Sigmoid colon (tissue), 7 donors: ENCODE results near the gene CDC42EP2. TPM values are rescaled to one million over a fixed set of nuclear protein-coding genes. Genes with fewer than 3 reads are reported as not detected.

ENCODE experiments used
- DNase-seq: peaks from one replicate; pipeline ENCODE4 v3.0.0-alpha.2; 2019
- H3K27ac ChIP-seq, 4 donors: fragments of 200-600 bp; sonication (generic); one replicate each; pipeline ENCODE4 v1.5.1; 2016 to 2019; ENCODE audit warnings: mild to moderate bottlenecking in 1 of 4
- H3K27me3 ChIP-seq, 3 donors: fragments of 200-600 bp; sonication (generic); one replicate each; pipeline ENCODE4 v1.5.1; 2019; ENCODE audit warnings: mild to moderate bottlenecking in 1 of 3
- H3K36me3 ChIP-seq, 4 donors: fragments of 200-600 bp; sonication (generic); one replicate each; pipeline ENCODE4 v1.5.1; 2016 to 2019
- H3K4me1 ChIP-seq, 4 donors: fragments of 200-600 bp; sonication (generic); one replicate each; pipeline ENCODE4 v1.5.1; 2017 to 2019
- H3K4me3 ChIP-seq, 4 donors: fragments of 200-600 bp; sonication (generic); one replicate each; pipeline ENCODE4 v1.5.1; 2017 to 2019; ENCODE audit warnings: mild to moderate bottlenecking in 2 of 4, moderate library complexity in 1 of 4
- H3K9me3 ChIP-seq, 4 donors: fragments of 200-600 bp in 3 of 4; sonication (generic) in 3 of 4; one replicate each; pipeline versions ENCODE4 v1.5.1 to v1.6.1; 2013 to 2019
- CTCF ChIP-seq, 4 experiments: fragments of 450-650 bp in 3 of 4; fragments of 200-600 bp in 1 of 4; IDR thresholded peaks; one replicate each; pipeline ENCODE4 v1.5.1; 2016 to 2019; ENCODE audit warnings: antibody characterized with exemption in 4 of 4, mild to moderate bottlenecking in 3 of 4, moderate library complexity in 2 of 4
- EP300 ChIP-seq, 4 donors: sonication (generic); formaldehyde crosslinking; IDR thresholded peaks; one replicate each; pipeline ENCODE4 v1.6.1; 2017; ENCODE audit warnings: antibody characterized with exemption in 4 of 4
- POLR2A ChIP-seq, 2 donors: fragments of 450-650 bp; IDR thresholded peaks; one replicate each; pipeline ENCODE4 v1.6.1; 2016; ENCODE audit warnings: antibody characterized with exemption in 2 of 2, mild to moderate bottlenecking in 2 of 2, moderate library complexity in 2 of 2
- POLR2AphosphoS5 ChIP-seq, 4 donors: sonication (generic); formaldehyde crosslinking; IDR thresholded peaks; one replicate each; pipeline ENCODE4 v1.6.1; 2017; ENCODE audit warnings: antibody characterized with exemption in 4 of 4
- WGBS, 2 donors: extraction: QIAGEN DNeasy Blood & Tissue Kit; methylation state at CpG; one replicate each; pipeline ENCODE4 v1.1.7; 2013; 5-methylcytosine and 5-hydroxymethylcytosine counted together
- intact Hi-C: fragments of 100-400 bp; cut with DNase I; formaldehyde crosslinking; loops from one replicate; pipeline ENCODE4 v1.15.1; 2023
- polyA plus RNA-seq, 3 donors: library from polyadenylated mRNA; stranded (reverse); fragments of 200-250 nt; gene quantifications; one replicate each; pipeline ENCODE4 v1.2.3, GENCODE V29; 2013
- total RNA-seq, 4 donors: library from RNA; depleted of rRNA; stranded (reverse); fragments of >200 nt; gene quantifications; one replicate each; pipeline ENCODE4 v1.1.0, GENCODE V29; 2016
- donor health status: healthy with polysubstance abuse.
- donor health status: Bipolar disorder and iron deficiency.
- donor health status: healthy.

CDC42EP2 gene
- total and polyA plus RNA-seq, 7 donors, result 8.8 to 29.1 (median 14.4) TPM

- Histone ChIP-seq H3K27me3 (no peaks in the 10 kb centered on the region), H3K4me3 (no peak overlapping the region), H3K27ac (no peak overlapping the region), H3K4me1 (peaks cover 0 to 4% (median 4%) of the 10 kb centered on the region in 4 donors), H3K36me3 (no peaks in the 10 kb centered on the region), H3K9me3 (no peaks in the 10 kb centered on the region)
- no peak for DNase-seq
- TF ChIP-seq EP300 (IDR thresholded peaks at IDR 0.05) (no peak), POLR2A (IDR thresholded peaks at IDR 0.05) (no peak), POLR2AphosphoS5 (IDR thresholded peaks at IDR 0.05) (no peak), CTCF (IDR thresholded peaks at IDR 0.05) (no peak)
- WGBS, 2 donors, result 86 to 92% methylated on average over 6 of the region's 6 CpGs
- intact Hi-C loops, result loop anchor here (10.0 kb wide), 1 partner anchor 242 kb away; no protein-coding TSS in a partner anchor
Measured at GRCh38 chr11:65362966-65363365, 48.3 kb downstream of the CDC42EP2 start.

- intact Hi-C loops, result loop anchor here (10.0 kb wide), 1 partner anchor 241 kb away; no protein-coding TSS in a partner anchor
- H3K27me3 ChIP-seq, result no peaks in the 10 kb centered on the region
- H3K27ac ChIP-seq, result no peak overlapping the region
- peaks cover 0 to 4% (median 4%) of the 10 kb centered on the region in 4 donors for H3K4me1 ChIP-seq
- H3K4me3 ChIP-seq, result no peak overlapping the region
- no peak for DNase-seq
- TF ChIP-seq CTCF (IDR thresholded peaks at IDR 0.05), result no peak
- no peaks in the 10 kb centered on the region for H3K36me3 ChIP-seq
- no peaks in the 10 kb centered on the region for H3K9me3 ChIP-seq
- WGBS, 2 donors, result 81 to 85% methylated on average over 3 of the region's 3 CpGs
Measured at GRCh38 chr11:65363770-65364169, 49.1 kb downstream of the CDC42EP2 start.

GRCh38 chr11:65366340-65366773 is 51.7 kb downstream of the CDC42EP2 start:
- DNase-seq, result no peak
- Histone ChIP-seq H3K9me3 (no peaks in the 10 kb centered on the region), H3K27ac (no peak overlapping the region), H3K36me3 (no peaks in the 10 kb centered on the region), H3K4me3 (no peak overlapping the region), H3K4me1 (peaks cover 0 to 4% (median 4%) of the 10 kb centered on the region in 4 donors), H3K27me3 (no peaks in the 10 kb centered on the region)
- 1 to 5% methylated on average over 4 of the region's 4 CpGs for WGBS, 2 donors
- intact Hi-C loops, result loop anchor here (2.0 to 10.0 kb wide), 2 partner anchors 144 to 238 kb away; no protein-coding TSS in a partner anchor
- TF ChIP-seq POLR2AphosphoS5 (IDR thresholded peaks at IDR 0.05) (no peak), CTCF (IDR thresholded peaks at IDR 0.05) (peak; percentile 65 to 89 (median 72))

- no peak for DNase-seq
- no peaks in the 10 kb centered on the region for H3K9me3 ChIP-seq
- no peak overlapping the region for H3K27ac ChIP-seq
- TF ChIP-seq POLR2AphosphoS5 (IDR thresholded peaks at IDR 0.05) (no peak), POLR2A (IDR thresholded peaks at IDR 0.05) (no peak), EP300 (IDR thresholded peaks at IDR 0.05) (no peak), CTCF (IDR thresholded peaks at IDR 0.05) (no peak)
- H3K4me1 ChIP-seq, result peaks cover 0 to 4% (median 4%) of the 10 kb centered on the region in 4 donors
- no peaks in the 10 kb centered on the region for H3K27me3 ChIP-seq
- H3K36me3 ChIP-seq, result no peaks in the 10 kb centered on the region
- intact Hi-C loops, result no loop called here
- 85 to 92% methylated on average over 6 of the region's 6 CpGs for WGBS, 2 donors
- no peak overlapping the region for H3K4me3 ChIP-seq
Measured at GRCh38 chr11:65370659-65371049, 56.0 kb downstream of the CDC42EP2 start.

Other genes starting within 250 kb of the CDC42EP2 start
- 1 to 10 TPM in 2 of 4 donors, under 1 TPM in 1, not detected in 1; 0.33 to 7.5 (median 3.3) TPM for gene CDCA5, start 230.8 kb upstream of the CDC42EP2 start, total RNA-seq
- 10 to 100 TPM in 1 of 3 donors, 1 to 10 TPM in 2; 1.2 to 21.5 (median 6.0) TPM for gene CDCA5, start 230.8 kb upstream of the CDC42EP2 start, polyA plus RNA-seq
- gene ZFPL1, start 230.6 kb upstream of the CDC42EP2 start, total RNA-seq, result 10 to 100 TPM; 26.1 to 38.8 (median 36.9) TPM
- 10 to 100 TPM; 48.6 to 61.5 (median 52.9) TPM for gene ZFPL1, start 230.6 kb upstream of the CDC42EP2 start, polyA plus RNA-seq
- 100 to 1,000 TPM; 211 to 752 (median 281) TPM for gene VPS51, start 218.7 kb upstream of the CDC42EP2 start, total RNA-seq
- gene VPS51, start 218.7 kb upstream of the CDC42EP2 start, polyA plus RNA-seq, result 100 to 1,000 TPM in 2 of 3 donors, 10 to 100 TPM in 1; 86.2 to 180 (median 108) TPM
- gene TM7SF2, start 203.0 kb upstream of the CDC42EP2 start, total RNA-seq, result 10 to 100 TPM; 15.6 to 20.3 (median 17.5) TPM
- 10 to 100 TPM in 2 of 3 donors, 1 to 10 TPM in 1; 3.6 to 43.2 (median 10.2) TPM for gene TM7SF2, start 203.0 kb upstream of the CDC42EP2 start, polyA plus RNA-seq
- 10 to 100 TPM; 13.6 to 16.3 (median 15.0) TPM for gene ZNHIT2, start 197.2 kb upstream of the CDC42EP2 start, total RNA-seq
- 10 to 100 TPM in 1 of 3 donors, 1 to 10 TPM in 2; 8.3 to 12.7 (median 9.6) TPM for gene ZNHIT2, start 197.2 kb upstream of the CDC42EP2 start, polyA plus RNA-seq
- 1,000 to 10,000 TPM; 1,235 to 1,561 (median 1,347) TPM for gene FAU, start 192.7 kb upstream of the CDC42EP2 start, total RNA-seq
- gene FAU, start 192.7 kb upstream of the CDC42EP2 start, polyA plus RNA-seq, result 1,000 to 10,000 TPM in 2 of 3 donors, 100 to 1,000 TPM in 1; 811 to 1,178 (median 1,151) TPM
- 100 to 1,000 TPM in 1 of 4 donors, 10 to 100 TPM in 3; 41.5 to 104 (median 72.4) TPM for gene MRPL49, start 192.5 kb upstream of the CDC42EP2 start, total RNA-seq
- gene MRPL49, start 192.5 kb upstream of the CDC42EP2 start, polyA plus RNA-seq, result 10 to 100 TPM; 63.7 to 76.3 (median 69.8) TPM
- gene SYVN1, start 180.3 kb upstream of the CDC42EP2 start, total RNA-seq, result 10 to 100 TPM; 17.1 to 36.0 (median 24.3) TPM
- 10 to 100 TPM in 1 of 3 donors, 1 to 10 TPM in 2; 5.1 to 43.5 (median 7.2) TPM for gene SYVN1, start 180.3 kb upstream of the CDC42EP2 start, polyA plus RNA-seq
- not detected for gene SPDYC, start 144.6 kb upstream of the CDC42EP2 start, total RNA-seq
- not detected for gene SPDYC, start 144.6 kb upstream of the CDC42EP2 start, polyA plus RNA-seq
- 100 to 1,000 TPM in 3 of 4 donors, 10 to 100 TPM in 1; 84.5 to 193 (median 133) TPM for gene CAPN1, start 132.9 kb upstream of the CDC42EP2 start, total RNA-seq
- 100 to 1,000 TPM; 156 to 245 (median 210) TPM for gene CAPN1, start 132.9 kb upstream of the CDC42EP2 start, polyA plus RNA-seq
- gene POLA2, start 52.9 kb upstream of the CDC42EP2 start, total RNA-seq, result 1 to 10 TPM; 3.6 to 8.8 (median 4.8) TPM
- 10 to 100 TPM in 1 of 3 donors, 1 to 10 TPM in 2; 4.6 to 13.4 (median 5.4) TPM for gene POLA2, start 52.9 kb upstream of the CDC42EP2 start, polyA plus RNA-seq
- 10 to 100 TPM; 28.5 to 51.2 (median 40.5) TPM for gene DPF2, start 19.0 kb downstream of the CDC42EP2 start, total RNA-seq
- gene DPF2, start 19.0 kb downstream of the CDC42EP2 start, polyA plus RNA-seq, result 10 to 100 TPM; 13.8 to 25.4 (median 14.1) TPM
- gene TIGD3, start 39.9 kb downstream of the CDC42EP2 start, total RNA-seq, result under 1 TPM in 3 of 4 donors, not detected in 1; 0.14 to 0.36 (median 0.33) TPM
- gene TIGD3, start 39.9 kb downstream of the CDC42EP2 start, polyA plus RNA-seq, result under 1 TPM in 2 of 3 donors, not detected in 1; 0.69 to 0.96 TPM
- 1 to 10 TPM; 2.5 to 8.9 (median 6.0) TPM for gene SLC25A45, start 67.8 kb downstream of the CDC42EP2 start, total RNA-seq
- gene SLC25A45, start 67.8 kb downstream of the CDC42EP2 start, polyA plus RNA-seq, result 10 to 100 TPM in 1 of 3 donors, 1 to 10 TPM in 2; 1.2 to 12.8 (median 2.5) TPM
- gene FRMD8, start 71.8 kb downstream of the CDC42EP2 start, total RNA-seq, result 10 to 100 TPM; 10.7 to 27.5 (median 15.6) TPM
- 10 to 100 TPM; 21.6 to 29.0 (median 25.2) TPM for gene FRMD8, start 71.8 kb downstream of the CDC42EP2 start, polyA plus RNA-seq
- gene NEAT1, start 107.9 kb downstream of the CDC42EP2 start, total RNA-seq, result 100 to 1,000 TPM; 142 to 573 (median 268) TPM
- 100 to 1,000 TPM in 1 of 3 donors, 10 to 100 TPM in 2; 26.8 to 587 (median 78.7) TPM for gene NEAT1, start 107.9 kb downstream of the CDC42EP2 start, polyA plus RNA-seq
- gene MALAT1, start 184.2 kb downstream of the CDC42EP2 start, total RNA-seq, result over 10,000 TPM; 10,511 to 32,672 (median 12,130) TPM
- 1,000 to 10,000 TPM in 1 of 3 donors, 100 to 1,000 TPM in 1, 1 to 10 TPM in 1; 6.6 to 1,968 (median 374) TPM for gene MALAT1, start 184.2 kb downstream of the CDC42EP2 start, polyA plus RNA-seq
- 100 to 1,000 TPM in 1 of 4 donors, 10 to 100 TPM in 3; 67.1 to 100 (median 77.7) TPM for gene SCYL1, start 210.2 kb downstream of the CDC42EP2 start, total RNA-seq
- gene SCYL1, start 210.2 kb downstream of the CDC42EP2 start, polyA plus RNA-seq, result 10 to 100 TPM; 57.3 to 66.1 (median 61.7) TPM
- 100 to 1,000 TPM in 2 of 4 donors, 10 to 100 TPM in 2; 79.6 to 268 (median 117) TPM for gene LTBP3, start 243.5 kb downstream of the CDC42EP2 start, total RNA-seq
- gene LTBP3, start 243.5 kb downstream of the CDC42EP2 start, polyA plus RNA-seq, result 10 to 100 TPM in 1 of 3 donors, 1 to 10 TPM in 2; 3.9 to 34.0 (median 9.6) TPM